Endothelial cell of umbilical vein (primary cell): ENCODE results near the gene ATP10B. TPM values are rescaled to one million over a fixed set of nuclear protein-coding genes. Genes with fewer than 3 reads are reported as not detected.

Experiments
- BruUV-seq: library from RNA; stranded (reverse); fragments of 400-500 nt; replicated peaks from 2 replicates; lab custom pipeline; 2021; lab: Mats Ljungman, UMichigan
- CTCF ChIA-PET: fragments of 300-600, 350-600 bp; sonication (Branson Sonifier 250); formaldehyde crosslinking; loops from one replicate; lab custom pipeline; 2021; ENCODE audit warnings: antibody characterized with exemption, inconsistent platforms; lab: Charles Lee
- POLR2A ChIA-PET: fragments of 300-600, 350-600 bp; sonication (Branson Sonifier 250); formaldehyde crosslinking; loops from one replicate; lab custom pipeline; 2021; ENCODE audit warnings: antibody characterized with exemption, inconsistent platforms; lab: Charles Lee
- DNase-seq: peaks from one replicate; pipeline ENCODE4 v3.0.0-alpha.2; 2011; ENCODE audit warnings: low read depth, low spot score
- FAIRE-seq: peaks from 2 replicates; lab custom pipeline; 2011; peaks lifted over from hg19 to GRCh38; lab: Jason Lieb, UNC
- H2AFZ ChIP-seq: 2 replicates; pipeline ENCODE4 v1.6.0; 2012; ENCODE audit warnings: low read depth, low read length, control low read depth, inconsistent platforms
- H3K27ac ChIP-seq: 2 replicates; pipeline ENCODE4 v1.5.1; 2011; ENCODE audit warnings: low read depth, mild to moderate bottlenecking, control low read depth, low read length, moderate library complexity; ENCODE audit not compliant: insufficient read depth
- H3K27me3 ChIP-seq, 2 experiments: 2 replicates each; pipeline versions ENCODE4 v1.6.0 to v1.6.1; 2011; ENCODE audit warnings: low read length in 2 of 2, mixed read lengths in 1 of 2; ENCODE audit not compliant: control insufficient read depth in 2 of 2, insufficient read depth in 2 of 2
- H3K36me3 ChIP-seq, 2 experiments: 2 replicates in 1 of 2; 3 replicates in 1 of 2; pipeline ENCODE4 v1.5.1; 2011; ENCODE audit warnings: low read length in 2 of 2, mild to moderate bottlenecking in 1 of 2, moderate library complexity in 1 of 2; ENCODE audit not compliant: control insufficient read depth in 2 of 2, insufficient read depth in 2 of 2; ENCODE audit errors: extremely low read depth in 1 of 2
- H3K4me1 ChIP-seq: 3 replicates; pipeline ENCODE4 v1.5.1; 2011; ENCODE audit warnings: mild to moderate bottlenecking, low read length; ENCODE audit not compliant: control insufficient read depth, insufficient read depth; ENCODE audit errors: extremely low read depth
- H3K4me2 ChIP-seq: 2 replicates; pipeline ENCODE4 v1.6.1; 2011; ENCODE audit warnings: low read length, control low read depth, mixed read lengths; ENCODE audit not compliant: insufficient read depth
- H3K4me3 ChIP-seq, 3 experiments: fragments of 200-600 bp in 1 of 3; sonication (generic), shearing (Covaris generic) in 1 of 3; replicated peaks in 1 of 3; 2 replicates each; pipeline ENCODE4 v1.5.1; 2011 to 2016; ENCODE audit warnings: control low read depth in 3 of 3, low read length in 3 of 3, mild to moderate bottlenecking in 2 of 3, inconsistent platforms in 1 of 3, low read depth in 1 of 3, moderate library complexity in 1 of 3; ENCODE audit not compliant: insufficient read depth in 1 of 3
- H3K79me2 ChIP-seq: 2 replicates; pipeline ENCODE4 v1.6.0; 2012; ENCODE audit warnings: low read length, inconsistent platforms; ENCODE audit not compliant: control insufficient read depth, insufficient read depth
- H3K9ac ChIP-seq: replicated peaks from 2 replicates; pipeline ENCODE3; 2011; ENCODE audit warnings: low read length, control low read depth; ENCODE audit not compliant: insufficient read depth; ENCODE audit errors: extremely low read depth
- H3K9me1 ChIP-seq: replicated peaks from 3 replicates; pipeline ENCODE4 v1.6.0; 2011; ENCODE audit warnings: mild to moderate bottlenecking, low read length; ENCODE audit not compliant: control insufficient read depth, insufficient read depth; ENCODE audit errors: extremely low read depth
- H3K9me3 ChIP-seq: replicated peaks from 2 replicates; pipeline ENCODE4 v1.5.1; 2012; ENCODE audit warnings: low read length, inconsistent platforms; ENCODE audit not compliant: control insufficient read depth, insufficient read depth
- H4K20me1 ChIP-seq: replicated peaks from 2 replicates; pipeline ENCODE3; 2011; ENCODE audit warnings: mild to moderate bottlenecking, low read length; ENCODE audit not compliant: control insufficient read depth, insufficient read depth; ENCODE audit errors: extremely low read depth
- CTCF ChIP-seq, 2 donors: IDR thresholded peaks; 1 replicate in 1 of 2; 2 replicates in 1 of 2; pipeline ENCODE4 v1.5.1; 2011; ENCODE audit warnings: low read length in 2 of 2, mild to moderate bottlenecking in 2 of 2, moderate library complexity in 2 of 2, control low read depth in 1 of 2, inconsistent platforms in 1 of 2, low read depth in 1 of 2; ENCODE audit not compliant: insufficient read depth in 1 of 2; ENCODE audit errors: extremely low read depth in 1 of 2
- EZH2 ChIP-seq: IDR thresholded peaks from 2 replicates; pipeline ENCODE4 v1.6.1; 2012; ENCODE audit warnings: borderline replicate concordance, low read depth, mild to moderate bottlenecking, moderate library complexity, low read length, inconsistent platforms; ENCODE audit not compliant: severe bottlenecking
- FOS ChIP-seq: IDR thresholded peaks from 2 replicates; pipeline ENCODE4 v1.6.1; 2011; ENCODE audit warnings: mild to moderate bottlenecking, low read length, moderate library complexity, borderline replicate concordance; ENCODE audit not compliant: insufficient read depth
- GATA2 ChIP-seq: IDR thresholded peaks from 2 replicates; pipeline ENCODE4 v1.7.0; 2011; ENCODE audit warnings: low read depth, mild to moderate bottlenecking, moderate library complexity, mixed read lengths, low read length; ENCODE audit not compliant: insufficient read length, insufficient read depth
- JUN ChIP-seq: IDR thresholded peaks from 2 replicates; pipeline ENCODE4 v1.6.1; 2011; ENCODE audit warnings: borderline replicate concordance, low read depth; ENCODE audit not compliant: insufficient read length, insufficient read depth
- MAX ChIP-seq: IDR thresholded peaks from 2 replicates; pipeline ENCODE4 v1.6.1; 2011; ENCODE audit not compliant: insufficient read depth, insufficient read length
- MYC ChIP-seq: IDR thresholded peaks from one replicate; pipeline ENCODE4 v1.6.1; 2011; ENCODE audit warnings: mild to moderate bottlenecking, low read depth, low read length
- POLR2A ChIP-seq: IDR thresholded peaks from 2 replicates; pipeline ENCODE4 v1.6.1; 2012; ENCODE audit warnings: low read depth, mild to moderate bottlenecking, control low read depth, low read length
- POLR2AphosphoS5 ChIP-seq: IDR thresholded peaks from 2 replicates; pipeline ENCODE4 v1.6.1; 2012; ENCODE audit warnings: low read depth, mild to moderate bottlenecking, control low read depth, low read length, moderate library complexity; ENCODE audit not compliant: insufficient read depth
- dilution Hi-C: fragments of 300-500 bp; cut with MboI; formaldehyde crosslinking; loops from one replicate; pipeline ENCODE4 v1.15.0; 2019; ENCODE audit warnings: low sequenced_read_pairs; ENCODE audit not compliant: extremely low pct_ligation_motif_present
- intact Hi-C: fragments of 100-400 bp; cut with micrococcal nuclease; formaldehyde crosslinking; loops from one replicate; pipeline ENCODE4 v1.10.0; 2022
- polyA plus RNA-seq, 4 experiments: library from polyadenylated mRNA; depleted of rRNA in 3 of 4; stranded (reverse) in 3 of 4; unstranded in 1 of 4; fragments of >200 nt; gene quantifications; 2 replicates each; pipeline versions ENCODE4 v1.2.1 to v1.2.3, GENCODE V29; 2011 to 2012; ENCODE audit warnings: missing spikeins in 1 of 4
- total RNA-seq: library from RNA; stranded (reverse); gene quantifications from 2 replicates; pipeline ENCODE4 v1.2.3, GENCODE V29; 2021

The ATP10B gene
- total and polyA plus RNA-seq, 2 donors (not counting 3 experiments of a cell fraction or from before 2014, with no cell fraction given), result not detected

GRCh38 chr5:160742446-160742845 is 109.6 kb downstream of the ATP10B start:
- H3K27me3 ChIP-seq, result no peaks in the 10 kb centered on the region
- ChIA-PET POLR2A (no interaction called here), CTCF (no interaction called here)
- BruUV-seq, result no TSS peak
- dilution Hi-C loops (no loop called here), intact Hi-C loops (no loop called here)
- no peaks in the 10 kb centered on the region for H3K36me3 ChIP-seq
- DNase-seq (no peak), FAIRE-seq (no peak)
- no peaks in the 10 kb centered on the region for H3K79me2 ChIP-seq
- no peaks in the 10 kb centered on the region for H3K9me3 ChIP-seq
- H3K4me2 ChIP-seq, result no peak overlapping the region
- no peaks in the 10 kb centered on the region for H3K9me1 ChIP-seq
- H3K9ac ChIP-seq, result no peak overlapping the region
- no peak overlapping the region for H3K4me3 ChIP-seq
- TF ChIP-seq JUN, result no peak
- no peak for TF ChIP-seq GATA2
- no peak for TF ChIP-seq MAX
- no peak for TF ChIP-seq CTCF (IDR thresholded peaks at IDR 0.05; ENCODE audit: extremely low read depth in 1 of 2, insufficient read depth in 1 of 2, low read depth in 1 of 2, low read length in 2 of 2)
- no peak for TF ChIP-seq POLR2AphosphoS5
- TF ChIP-seq POLR2A, result no peak
- TF ChIP-seq EZH2, result no peak
- no peak for TF ChIP-seq MYC
- no peak for TF ChIP-seq FOS
- no peaks in the 10 kb centered on the region for H4K20me1 ChIP-seq
- H2AFZ ChIP-seq, result no peak overlapping the region
- no peaks in the 10 kb centered on the region for H3K4me1 ChIP-seq
- H3K27ac ChIP-seq, result no peak overlapping the region
